ENCODE data around the gene GCNA.

The GCNA gene

GRCh38 chrX:71619986-71620385 is 41.7 kb downstream of the GCNA start:
- DNase-seq (ENCODE audit: low read depth): peak; percentile 24

GRCh38 chrX:71621603-71622002 is 43.4 kb downstream of the GCNA start:
- TF ChIP-seq MAX (IDR thresholded peaks at IDR 0.05; ENCODE audit: low read depth, low read length): no peak
- no peak for TF ChIP-seq POLR2A (IDR thresholded peaks at IDR 0.05; ENCODE audit: extremely low read depth, insufficient read length)
- no peak for TF ChIP-seq MYC (IDR thresholded peaks at IDR 0.05; ENCODE audit: low read depth, low read length)
- no peak for TF ChIP-seq CTCF (IDR thresholded peaks at IDR 0.05; ENCODE audit: low read depth, low read length)
- H3K4me3 ChIP-seq (ENCODE audit: low read depth, low read length): no peak overlapping the region
- DNase-seq (ENCODE audit: low read depth): no peak

More at GRCh38 chrX:71619986-71620385, 41.7 kb downstream of the GCNA start:
- no peak overlapping the region for H3K4me3 ChIP-seq (ENCODE audit: low read depth, low read length)
- TF ChIP-seq MYC (IDR thresholded peaks at IDR 0.05; ENCODE audit: low read depth, low read length) (no peak), POLR2A (IDR thresholded peaks at IDR 0.05; ENCODE audit: extremely low read depth, insufficient read length) (no peak), MAX (IDR thresholded peaks at IDR 0.05; ENCODE audit: low read depth, low read length) (no peak), CTCF (IDR thresholded peaks at IDR 0.05; ENCODE audit: low read depth, low read length) (no peak)

- no peak for DNase-seq (ENCODE audit: low read depth)
These were observed 43.9 kb downstream of the GCNA start for GRCh38 chrX:71622032-71622575.

GRCh38 chrX:71622576-71623450 is 44.6 kb downstream of the GCNA start:
- no peak overlapping the region for H3K4me3 ChIP-seq (ENCODE audit: low read depth, low read length)
- TF ChIP-seq MAX (IDR thresholded peaks at IDR 0.05; ENCODE audit: low read depth, low read length) (no peak), CTCF (IDR thresholded peaks at IDR 0.05; ENCODE audit: low read depth, low read length) (peak; percentile 8)
- DNase-seq (ENCODE audit: low read depth): peak; percentile 78

More at GRCh38 chrX:71622032-71622575, 43.9 kb downstream of the GCNA start:
- TF ChIP-seq POLR2A (IDR thresholded peaks at IDR 0.05; ENCODE audit: extremely low read depth, insufficient read length): no peak
- no peak overlapping the region for H3K4me3 ChIP-seq (ENCODE audit: low read depth, low read length)

GRCh38 chrX:71623714-71624113 is 45.5 kb downstream of the GCNA start:
- TF ChIP-seq MAX (IDR thresholded peaks at IDR 0.05; ENCODE audit: low read depth, low read length) (no peak), POLR2A (IDR thresholded peaks at IDR 0.05; ENCODE audit: extremely low read depth, insufficient read length) (no peak), CTCF (IDR thresholded peaks at IDR 0.05; ENCODE audit: low read depth, low read length) (no peak), MYC (IDR thresholded peaks at IDR 0.05; ENCODE audit: low read depth, low read length) (no peak)
- H3K4me3 ChIP-seq (ENCODE audit: low read depth, low read length): no peak overlapping the region
- DNase-seq (ENCODE audit: low read depth): peak; percentile 17

GRCh38 chrX:71625471-71625870 is 47.2 kb downstream of the GCNA start:
- TF ChIP-seq MAX (IDR thresholded peaks at IDR 0.05; ENCODE audit: low read depth, low read length) (no peak), CTCF (IDR thresholded peaks at IDR 0.05; ENCODE audit: low read depth, low read length) (no peak), POLR2A (IDR thresholded peaks at IDR 0.05; ENCODE audit: extremely low read depth, insufficient read length) (no peak), MYC (IDR thresholded peaks at IDR 0.05; ENCODE audit: low read depth, low read length) (no peak)
- DNase-seq (ENCODE audit: low read depth): no peak
- H3K4me3 ChIP-seq (ENCODE audit: low read depth, low read length): no peak overlapping the region
